PC-3 (cell line): Measurements from ENCODE around the gene UNC13D. TPM values are rescaled to one million over a fixed set of nuclear protein-coding genes. Genes with fewer than 3 reads are reported as not detected.

Source experiments
- ATAC-seq: fragments of 200-7000 bp; cut with Tn5 transposase; 2 replicates; pipeline ENCODE4 v1.9.1; 2020; ENCODE audit warnings: mild to moderate bottlenecking, moderate library complexity
- BruUV-seq: library from RNA; stranded (reverse); fragments of 400-500 nt; replicated peaks from 2 replicates; lab custom pipeline; 2021; lab: Mats Ljungman, UMichigan
- CTCF ChIA-PET: fragments of 300-600 bp; sonication (Branson Sonifier 250); formaldehyde crosslinking; loops from one replicate; lab custom pipeline; 2022; ENCODE audit warnings: antibody characterized with exemption; lab: Charles Lee
- POLR2A ChIA-PET: fragments of 300-600 bp; sonication (Branson Sonifier 250); formaldehyde crosslinking; loops from one replicate; lab custom pipeline; 2022; ENCODE audit warnings: antibody characterized with exemption; ENCODE audit not compliant: unreplicated experiment; lab: Charles Lee
- DNase-seq: peaks from one replicate; pipeline ENCODE4 v3.0.0-alpha.2; 2015
- H2AFZ ChIP-seq: fragments of 300-600 bp; sonication (generic); 2 replicates; pipeline ENCODE4 v1.6.0; 2016; ENCODE audit warnings: antibody characterized with exemption, low read length
- H3F3A ChIP-seq: fragments of 300-600 bp; sonication (generic); one replicate; pipeline ENCODE4 v1.6.0; 2017; ENCODE audit warnings: antibody characterized with exemption, low read length, control low read depth, mild to moderate bottlenecking; ENCODE audit not compliant: unreplicated experiment
- H3K27ac ChIP-seq: fragments of 300-600 bp; sonication (generic); 2 replicates; pipeline ENCODE4 v1.5.1; 2016; ENCODE audit warnings: mild to moderate bottlenecking, low read length
- H3K27me3 ChIP-seq: fragments of 300-600 bp; sonication (generic); 2 replicates; pipeline ENCODE4 v1.6.1; 2016; ENCODE audit warnings: low read length, mixed read lengths
- H3K36me3 ChIP-seq: fragments of 300-600 bp; sonication (generic); 2 replicates; pipeline ENCODE4 v1.6.1; 2016; ENCODE audit warnings: low read depth, mixed run types, low read length, mixed read lengths
- H3K4me1 ChIP-seq: fragments of 300-600 bp; sonication (generic); 2 replicates; pipeline ENCODE4 v1.5.1; 2016; ENCODE audit warnings: low read length; ENCODE audit not compliant: insufficient read depth
- H3K4me2 ChIP-seq: fragments of 300-600 bp; sonication (generic); 2 replicates; pipeline ENCODE4 v1.6.0; 2016; ENCODE audit warnings: low read length
- H3K4me3 ChIP-seq: fragments of 300-600 bp; sonication (generic); 2 replicates; pipeline ENCODE4 v1.5.1; 2016; ENCODE audit warnings: mild to moderate bottlenecking, low read length, mixed read lengths
- H3K79me2 ChIP-seq: fragments of 300-600 bp; sonication (generic); 2 replicates; pipeline ENCODE4 v1.6.1; 2017; ENCODE audit warnings: low read length, mixed read lengths
- H3K9ac ChIP-seq: fragments of 300-600 bp; sonication (generic); 2 replicates; pipeline ENCODE4 v1.6.0; 2016; ENCODE audit warnings: mild to moderate bottlenecking, low read length
- H3K9me2 ChIP-seq: fragments of 300-600 bp; sonication (generic); replicated peaks from 2 replicates; pipeline ENCODE4 v1.6.1; 2016; ENCODE audit warnings: mixed run types, low read length, mixed read lengths
- H3K9me3 ChIP-seq: fragments of 300-600 bp; sonication (generic); 2 replicates; pipeline ENCODE4 v1.6.1; 2016; ENCODE audit warnings: low read length, mixed read lengths
- H4K20me1 ChIP-seq: fragments of 300-600 bp; sonication (generic); 2 replicates; pipeline ENCODE4 v1.6.1; 2016; ENCODE audit warnings: low read length, mixed read lengths
- CTCF ChIP-seq: fragments of 300-600 bp; sonication (generic); conservative IDR thresholded peaks from 2 replicates; pipeline ENCODE4 v1.5.1; 2017; ENCODE audit warnings: antibody characterized with exemption, low read depth, mild to moderate bottlenecking, low read length
- EZH2 ChIP-seq: fragments of 300-600 bp; sonication (generic); IDR thresholded peaks from one replicate; pipeline ENCODE4 v1.6.1; 2017; ENCODE audit warnings: antibody characterized with exemption, mild to moderate bottlenecking, low read length; ENCODE audit not compliant: unreplicated experiment
- EZH2phosphoT487 ChIP-seq: fragments of 300-600 bp; sonication (generic); IDR thresholded peaks from 2 replicates; pipeline ENCODE4 v1.6.1; 2018; ENCODE audit warnings: mild to moderate bottlenecking, antibody characterized with exemption, low read length, borderline replicate concordance
- intact Hi-C: fragments of 100-400 bp; cut with micrococcal nuclease; formaldehyde crosslinking; loops from 2 replicates; pipeline ENCODE4 v1.9.0; 2023
- total RNA-seq: library from RNA; depleted of rRNA; stranded (reverse); fragments of >200 nt; gene quantifications from 2 replicates; pipeline ENCODE4 v1.2.3, GENCODE V29; 2014

Gene UNC13D
- total RNA-seq, 1 experiment from 2014 or later: 43.9 TPM

GRCh38 chr17:75885431-75885830 is 41.2 kb upstream of the UNC13D start:
- H3K27ac ChIP-seq: no peak overlapping the region
- H3K4me2 ChIP-seq: no peak overlapping the region
- no peaks in the 10 kb centered on the region for H3K9me2 ChIP-seq
- intact Hi-C loops: no loop called here
- H3K9ac ChIP-seq: no peak overlapping the region
- no peaks in the 10 kb centered on the region for H3K27me3 ChIP-seq
- no peaks in the 10 kb centered on the region for H3F3A ChIP-seq
- DNase-seq (no peak), ATAC-seq (no peak)
- H3K9me3 ChIP-seq: no peaks in the 10 kb centered on the region
- no TSS peak for BruUV-seq
- no peaks in the 10 kb centered on the region for H3K4me1 ChIP-seq
- ChIA-PET POLR2A (no interaction called here), CTCF (no interaction called here)
- no peaks in the 10 kb centered on the region; the same call in 1 of the 2 replicates for H3K36me3 ChIP-seq
- H2AFZ ChIP-seq: no peak overlapping the region
- H3K4me3 ChIP-seq: no peak overlapping the region
- no peaks in the 10 kb centered on the region for H4K20me1 ChIP-seq
- no peak for TF ChIP-seq CTCF
- no peak for TF ChIP-seq EZH2
- TF ChIP-seq EZH2phosphoT487: no peak
- H3K79me2 ChIP-seq: no peaks in the 10 kb centered on the region

DNA sequence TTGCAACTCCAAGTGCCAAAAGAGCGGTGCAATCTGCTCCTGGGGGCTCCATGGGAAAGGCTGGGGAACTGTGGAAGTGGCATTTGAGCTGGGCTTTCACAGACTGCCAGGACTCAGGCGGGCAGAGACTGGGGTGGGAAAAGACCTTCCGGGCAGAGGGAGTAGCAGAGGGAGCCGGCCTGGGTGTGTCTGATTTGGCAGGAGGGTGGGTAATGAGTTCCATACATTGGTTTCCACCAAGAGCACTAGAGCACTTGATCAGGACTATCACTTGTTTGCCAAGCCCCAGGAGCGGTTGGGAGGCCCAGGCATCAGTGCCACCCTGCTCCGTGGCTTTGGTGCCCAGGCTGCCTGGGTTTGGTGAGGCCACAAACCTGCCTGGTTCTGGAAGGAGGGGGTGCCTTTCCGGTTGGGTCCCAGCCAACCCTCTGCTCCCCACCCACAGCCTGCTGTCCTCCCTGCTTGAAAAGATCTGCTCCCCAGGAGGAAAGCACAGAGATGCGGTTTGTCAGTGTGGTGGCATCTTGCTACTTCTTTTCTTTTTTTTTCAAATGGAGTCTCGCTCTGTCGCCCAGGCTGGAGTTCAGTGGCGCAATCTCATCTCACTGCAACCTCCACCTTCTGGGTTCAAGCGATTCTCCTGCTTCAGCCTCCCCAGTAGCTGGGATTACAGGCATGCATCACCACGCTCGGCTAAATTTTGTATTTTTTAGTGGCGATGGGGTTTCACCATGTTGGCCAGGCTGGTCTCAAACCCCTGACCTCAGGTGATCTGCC is 37.7 kb upstream of the UNC13D start:
- Histone ChIP-seq H3F3A (no peaks in the 10 kb centered on the region), H3K27ac (no peak overlapping the region)
- BruUV-seq: no TSS peak

GRCh38 chr17:75880266-75880665 is 36.1 kb upstream of the UNC13D start:
- H3K9me3 ChIP-seq: no peaks in the 10 kb centered on the region
- H3K4me1 ChIP-seq: peaks cover 18% of the 10 kb centered on the region
- no peak overlapping the region for H3K4me2 ChIP-seq
- intact Hi-C loops: no loop called here
- no peaks in the 10 kb centered on the region for H4K20me1 ChIP-seq
- TF ChIP-seq EZH2 (no peak), EZH2phosphoT487 (no peak), CTCF (no peak)
- CTCF ChIA-PET: no interaction called here
- no peak overlapping the region for H2AFZ ChIP-seq
- no peak overlapping the region for H3K27ac ChIP-seq
- H3K9ac ChIP-seq: no peak overlapping the region
- ATAC-seq: no peak
- no peak overlapping the region for H3K4me3 ChIP-seq
- peaks cover 20% of the 10 kb centered on the region for H3K79me2 ChIP-seq
- no peaks in the 10 kb centered on the region for H3F3A ChIP-seq
- H3K36me3 ChIP-seq: no peaks in the 10 kb centered on the region
- POLR2A ChIA-PET: no interaction called here
- no TSS peak for BruUV-seq
- H3K27me3 ChIP-seq: no peaks in the 10 kb centered on the region
- no peak for DNase-seq
- H3K9me2 ChIP-seq: no peaks in the 10 kb centered on the region

More for the DNA sequence above, 37.7 kb upstream of the UNC13D start:
- no peak overlapping the region for H2AFZ ChIP-seq
- TF ChIP-seq EZH2phosphoT487: no peak
- no peaks in the 10 kb centered on the region for H3K9me2 ChIP-seq
- no peaks in the 10 kb centered on the region for H3K36me3 ChIP-seq
- POLR2A ChIA-PET: interaction anchor here (0.6 kb wide), 3 partner anchors 9 to 115 kb away, joined by 4 to 8 read pairs (median 4); no protein-coding TSS in a partner anchor
- DNase-seq: no peak
- H3K27me3 ChIP-seq: no peaks in the 10 kb centered on the region
- ATAC-seq: no peak
- H3K4me2 ChIP-seq: no peak overlapping the region
- no peak overlapping the region for H3K9ac ChIP-seq
- peaks cover 2% of the 10 kb centered on the region for H3K4me1 ChIP-seq
- H3K79me2 ChIP-seq: peaks cover 8% of the 10 kb centered on the region
- no peaks in the 10 kb centered on the region for H3K9me3 ChIP-seq
- CTCF ChIA-PET: interaction anchor here (0.6 kb wide), 1 partner anchor 15 kb away, joined by 8 read pairs; the partner anchor contains the start of gene TRIM65
- H4K20me1 ChIP-seq: no peaks in the 10 kb centered on the region
- H3K4me3 ChIP-seq: no peak overlapping the region
- intact Hi-C loops: no loop called here
